KMS-11 (cell line): ENCODE measurements around the gene PNPO.

Experiments
- H2AFZ ChIP-seq: fragments of 200-600 bp; sonication (generic); 2 replicates; pipeline ENCODE4 v1.6.1; 2016; ENCODE audit warnings: antibody characterized with exemption, mixed run types, low read depth
- H3K27ac ChIP-seq: fragments of 200-600 bp; sonication (generic); 2 replicates; pipeline ENCODE4 v1.6.1; 2016; ENCODE audit warnings: mild to moderate bottlenecking, mixed run types
- H3K27me3 ChIP-seq: fragments of 200-600 bp; sonication (generic); 2 replicates; pipeline ENCODE4 v1.6.1; 2017; ENCODE audit warnings: mild to moderate bottlenecking, low read depth, mixed run types, moderate library complexity; ENCODE audit not compliant: insufficient read depth
- H3K36me3 ChIP-seq: fragments of 200-600 bp; sonication (generic); 2 replicates; pipeline ENCODE4 v1.6.1; 2017; ENCODE audit warnings: mild to moderate bottlenecking, mixed run types; ENCODE audit not compliant: insufficient read depth
- H3K4me1 ChIP-seq: fragments of 200-600 bp; sonication (generic); 2 replicates; pipeline ENCODE4 v1.6.1; 2016; ENCODE audit warnings: mild to moderate bottlenecking, low read depth, mixed run types; ENCODE audit not compliant: poor library complexity, severe bottlenecking
- H3K4me2 ChIP-seq: fragments of 200-600 bp; sonication (generic); 2 replicates; pipeline ENCODE4 v1.7.0; 2016; ENCODE audit warnings: mild to moderate bottlenecking, mixed run types
- H3K4me3 ChIP-seq: fragments of 200-600 bp; sonication (generic); IDR thresholded peaks from 2 replicates; pipeline ENCODE4 v1.6.1; 2017; ENCODE audit warnings: low read depth, low read length, mixed read lengths; ENCODE audit not compliant: insufficient read depth
- H3K79me2 ChIP-seq: fragments of 200-600 bp; sonication (generic); 2 replicates; pipeline ENCODE4 v1.6.1; 2016; ENCODE audit warnings: low read depth, mixed run types; ENCODE audit not compliant: insufficient read depth
- H3K9ac ChIP-seq: fragments of 200-600 bp; sonication (generic); 2 replicates; pipeline ENCODE4 v1.6.1; 2016; ENCODE audit warnings: mild to moderate bottlenecking, mixed run types
- H4K20me1 ChIP-seq: fragments of 200-600 bp; sonication (generic); 2 replicates; pipeline ENCODE4 v1.6.1; 2016; ENCODE audit warnings: mild to moderate bottlenecking, mixed run types; ENCODE audit not compliant: insufficient read depth
- TF ChIP-seq, protein P1 (sequence below): fragments of 200-600 bp; sonication (generic); conservative IDR thresholded peaks from 2 replicates; pipeline ENCODE4 v1.6.1; 2017; ENCODE audit warnings: low read depth, mild to moderate bottlenecking, antibody characterized with exemption, low read length, moderate library complexity, mixed read lengths

PNPO gene

DNA sequence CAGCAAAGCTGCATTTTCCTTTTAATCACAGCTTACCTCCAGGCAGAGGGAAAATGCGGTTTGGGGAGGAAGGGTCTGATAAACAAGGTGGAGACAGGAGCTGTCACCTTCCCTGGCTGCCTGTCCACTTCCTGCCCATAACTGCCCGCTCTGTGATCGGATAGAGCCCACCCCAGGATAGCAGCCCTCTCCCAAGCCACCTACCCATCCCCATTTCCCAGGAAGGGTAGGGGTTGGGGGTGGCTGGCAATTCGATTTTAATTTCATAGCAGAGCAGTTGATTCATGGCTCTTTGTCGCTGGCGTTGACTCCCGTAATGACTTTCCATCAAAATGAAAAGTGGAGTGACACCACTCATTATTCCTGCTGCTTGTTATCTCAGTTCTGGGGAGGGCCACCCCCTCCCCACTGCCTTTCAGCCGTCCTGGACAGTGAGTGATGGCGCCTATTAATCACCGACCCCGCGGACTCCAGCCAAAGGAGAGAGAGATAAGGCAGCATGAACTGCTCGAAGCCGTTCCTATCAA, 40.8 kb downstream of the PNPO start:
- Histone ChIP-seq H3K9ac (no peak overlapping the region), H3K27me3 (no peaks in the 10 kb centered on the region), H3K4me1 (no peaks in the 10 kb centered on the region), H3K4me3 (no peak overlapping the region), H3K79me2 (no peaks in the 10 kb centered on the region), H4K20me1 (no peaks in the 10 kb centered on the region), H3K36me3 (no peaks in the 10 kb centered on the region), H3K4me2 (no peak overlapping the region), H3K27ac (no peak overlapping the region), H2AFZ (no peak overlapping the region)
- TF ChIP-seq, protein P1, sequence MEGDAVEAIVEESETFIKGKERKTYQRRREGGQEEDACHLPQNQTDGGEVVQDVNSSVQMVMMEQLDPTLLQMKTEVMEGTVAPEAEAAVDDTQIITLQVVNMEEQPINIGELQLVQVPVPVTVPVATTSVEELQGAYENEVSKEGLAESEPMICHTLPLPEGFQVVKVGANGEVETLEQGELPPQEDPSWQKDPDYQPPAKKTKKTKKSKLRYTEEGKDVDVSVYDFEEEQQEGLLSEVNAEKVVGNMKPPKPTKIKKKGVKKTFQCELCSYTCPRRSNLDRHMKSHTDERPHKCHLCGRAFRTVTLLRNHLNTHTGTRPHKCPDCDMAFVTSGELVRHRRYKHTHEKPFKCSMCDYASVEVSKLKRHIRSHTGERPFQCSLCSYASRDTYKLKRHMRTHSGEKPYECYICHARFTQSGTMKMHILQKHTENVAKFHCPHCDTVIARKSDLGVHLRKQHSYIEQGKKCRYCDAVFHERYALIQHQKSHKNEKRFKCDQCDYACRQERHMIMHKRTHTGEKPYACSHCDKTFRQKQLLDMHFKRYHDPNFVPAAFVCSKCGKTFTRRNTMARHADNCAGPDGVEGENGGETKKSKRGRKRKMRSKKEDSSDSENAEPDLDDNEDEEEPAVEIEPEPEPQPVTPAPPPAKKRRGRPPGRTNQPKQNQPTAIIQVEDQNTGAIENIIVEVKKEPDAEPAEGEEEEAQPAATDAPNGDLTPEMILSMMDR: no peak

DNA sequence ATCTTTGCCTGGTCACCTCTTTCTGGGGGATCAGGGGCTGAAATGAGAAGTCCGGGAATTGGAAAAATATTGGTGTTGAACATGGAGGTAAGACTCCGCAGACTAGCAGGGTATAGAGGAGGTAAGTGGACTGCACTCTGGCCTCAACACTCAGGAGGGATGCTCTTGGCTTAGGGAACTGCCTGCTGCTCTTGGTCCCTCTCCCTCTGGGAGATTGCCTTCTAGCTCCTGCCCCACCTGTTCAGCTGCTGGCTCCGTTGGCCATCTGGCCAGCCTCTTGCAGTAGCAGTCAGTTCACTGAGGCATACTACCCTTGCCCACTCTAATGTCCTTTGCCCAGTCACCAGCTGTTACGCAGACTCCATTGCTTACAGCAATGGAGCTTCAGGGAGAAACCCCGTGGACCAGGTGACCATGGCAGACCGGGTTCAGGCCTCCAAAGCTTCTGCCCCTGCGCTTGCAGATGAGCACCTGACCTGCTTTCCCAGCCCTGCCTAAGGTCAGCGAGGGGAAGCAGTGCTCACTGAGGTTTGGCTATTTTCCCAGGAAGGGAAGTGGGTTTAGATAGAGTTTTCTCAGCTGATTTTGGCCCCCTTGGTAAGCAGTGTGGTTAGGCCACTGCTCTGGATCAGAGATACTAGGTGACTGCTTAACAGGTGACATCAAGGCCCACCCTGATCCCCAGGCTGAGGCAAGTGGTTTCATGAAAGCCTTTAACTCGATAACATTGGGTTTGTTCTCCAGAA, 41.4 kb downstream of the PNPO start:
- no peak overlapping the region for H3K9ac ChIP-seq
- peaks cover 5% of the 10 kb centered on the region for H3K4me1 ChIP-seq
- H3K27ac ChIP-seq: no peak overlapping the region
- H3K36me3 ChIP-seq: no peaks in the 10 kb centered on the region
- no peaks in the 10 kb centered on the region for H3K27me3 ChIP-seq
- H4K20me1 ChIP-seq: no peaks in the 10 kb centered on the region
- H3K79me2 ChIP-seq: no peaks in the 10 kb centered on the region
- TF ChIP-seq, protein P1: no peak
- H3K4me3 ChIP-seq: no peak overlapping the region
- H2AFZ ChIP-seq: no peak overlapping the region
- no peak overlapping the region for H3K4me2 ChIP-seq

DNA sequence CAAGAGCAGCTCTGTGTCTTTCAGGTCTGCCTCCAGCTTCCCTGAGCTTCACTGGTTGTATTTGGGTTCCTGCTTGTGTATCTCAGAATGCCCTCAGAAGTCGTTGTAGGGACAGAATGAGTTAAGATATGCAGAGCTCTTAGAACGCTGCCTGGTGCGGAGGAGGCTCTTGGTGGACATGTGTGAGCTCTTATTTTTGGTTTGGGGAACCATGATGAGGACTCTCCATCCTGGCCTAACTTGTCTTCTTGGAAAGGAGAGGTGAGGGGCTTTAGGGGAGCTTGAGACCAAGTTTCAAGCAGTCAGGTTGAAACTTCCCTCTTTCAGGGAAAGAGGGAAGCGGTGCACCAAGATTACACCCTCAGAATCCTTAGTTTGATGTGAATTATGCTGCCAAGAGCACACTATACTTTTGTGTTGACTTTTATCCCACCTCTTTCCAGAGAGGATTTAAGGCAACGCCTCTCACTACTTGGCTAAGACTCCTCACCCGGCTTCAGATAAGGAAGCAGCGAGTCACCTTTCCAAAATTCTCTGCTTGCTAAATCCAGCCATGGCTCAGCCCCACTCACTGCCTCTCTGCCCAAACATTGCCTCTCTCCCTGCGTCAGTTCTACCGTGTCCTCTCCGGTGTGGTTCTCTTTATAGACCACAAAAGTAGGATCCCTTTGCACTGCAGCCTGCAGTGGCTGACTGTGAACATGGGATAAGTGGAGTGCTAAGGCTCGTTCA, 42.3 kb downstream of the PNPO start:
- Histone ChIP-seq H3K36me3 (no peaks in the 10 kb centered on the region), H3K79me2 (no peaks in the 10 kb centered on the region), H4K20me1 (no peaks in the 10 kb centered on the region), H2AFZ (no peak overlapping the region), H3K9ac (no peak overlapping the region), H3K27me3 (no peaks in the 10 kb centered on the region), H3K27ac (no peak overlapping the region), H3K4me3 (no peak overlapping the region), H3K4me2 (no peak overlapping the region), H3K4me1 (peaks cover 14% of the 10 kb centered on the region)
- TF ChIP-seq, protein P1: no peak

DNA sequence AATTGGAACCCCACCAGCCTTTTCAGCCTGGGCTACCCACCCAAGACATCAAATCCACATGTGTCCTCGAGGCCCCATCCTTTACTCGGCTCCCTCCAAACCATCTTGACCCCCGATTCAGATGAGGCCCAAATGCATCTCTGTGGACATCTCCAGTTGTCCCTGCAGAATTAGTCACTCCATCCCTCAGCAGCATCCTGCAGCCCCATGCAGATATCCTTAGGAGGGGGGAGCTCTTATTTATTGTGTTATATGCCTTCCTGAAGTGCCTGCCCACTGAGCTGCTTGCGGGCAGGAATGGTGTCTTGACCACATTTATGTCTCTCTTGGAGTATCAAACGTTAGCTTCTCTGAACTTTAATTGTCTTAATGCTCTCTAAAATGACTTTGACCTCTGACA, 45.1 kb downstream of the PNPO start:
- no peaks in the 10 kb centered on the region for H3K36me3 ChIP-seq
- H3K4me1 ChIP-seq: peaks cover 40% of the 10 kb centered on the region
- no peak overlapping the region for H2AFZ ChIP-seq
- no peaks in the 10 kb centered on the region for H3K79me2 ChIP-seq
- no peaks in the 10 kb centered on the region for H4K20me1 ChIP-seq
- no peak overlapping the region for H3K4me3 ChIP-seq
- no peak overlapping the region for H3K4me2 ChIP-seq
- TF ChIP-seq, protein P1: no peak
- H3K27me3 ChIP-seq: no peaks in the 10 kb centered on the region
- no peak overlapping the region for H3K9ac ChIP-seq
- H3K27ac ChIP-seq: no peak overlapping the region
